H1 (cell line): ENCODE data around the gene DNAJA3. TPM values are rescaled to one million over a fixed set of nuclear protein-coding genes. Genes with fewer than 3 reads are reported as not detected.

ENCODE experiments used
- CTBP2 ChIP-seq: IDR thresholded peaks from 2 replicates; pipeline ENCODE4 v1.7.0; 2011; ENCODE audit warnings: borderline replicate concordance, mild to moderate bottlenecking, moderate library complexity, mixed read lengths, low read length; ENCODE audit not compliant: insufficient read depth, insufficient read length
- polyA plus RNA-seq, 7 experiments: library from polyadenylated mRNA; depleted of rRNA in 3 of 7; stranded (reverse) in 5 of 7; unstranded in 2 of 7; fragments of >200 nt in 5 of 7; fragments of 200-250 nt in 2 of 7; gene quantifications; 1 replicate in 5 of 7; 2 replicates in 1 of 7; 4 replicates in 1 of 7; pipeline versions ENCODE4 v1.2.1 to v1.2.3, GENCODE V29; 2011 to 2013; ENCODE audit warnings: missing spikeins in 2 of 7, mixed read lengths in 2 of 7
- total RNA-seq: library from RNA; stranded (reverse); fragmentation: NEBNext Ultra II Directional; extraction: Animal tissue kit (Norgen Biotek cat#: 25700); gene quantifications from 2 replicates; pipeline ENCODE4 v1.2.1, GENCODE V29; 2021
- TF ChIP-seq, protein P1 (sequence below): fragments of 300-600 bp; sonication (generic); IDR thresholded peaks from 2 replicates; pipeline ENCODE4 v1.7.1; 2012; ENCODE audit warnings: low read length, moderate library complexity, mild to moderate bottlenecking, inconsistent platforms; ENCODE audit not compliant: insufficient replicate concordance

Gene DNAJA3
- total and polyA plus RNA-seq, 2 of the 8 experiments (the other 6 are each of a cell fraction or from before 2014, with no cell fraction given): 37.3 to 59.1 TPM

DNA sequence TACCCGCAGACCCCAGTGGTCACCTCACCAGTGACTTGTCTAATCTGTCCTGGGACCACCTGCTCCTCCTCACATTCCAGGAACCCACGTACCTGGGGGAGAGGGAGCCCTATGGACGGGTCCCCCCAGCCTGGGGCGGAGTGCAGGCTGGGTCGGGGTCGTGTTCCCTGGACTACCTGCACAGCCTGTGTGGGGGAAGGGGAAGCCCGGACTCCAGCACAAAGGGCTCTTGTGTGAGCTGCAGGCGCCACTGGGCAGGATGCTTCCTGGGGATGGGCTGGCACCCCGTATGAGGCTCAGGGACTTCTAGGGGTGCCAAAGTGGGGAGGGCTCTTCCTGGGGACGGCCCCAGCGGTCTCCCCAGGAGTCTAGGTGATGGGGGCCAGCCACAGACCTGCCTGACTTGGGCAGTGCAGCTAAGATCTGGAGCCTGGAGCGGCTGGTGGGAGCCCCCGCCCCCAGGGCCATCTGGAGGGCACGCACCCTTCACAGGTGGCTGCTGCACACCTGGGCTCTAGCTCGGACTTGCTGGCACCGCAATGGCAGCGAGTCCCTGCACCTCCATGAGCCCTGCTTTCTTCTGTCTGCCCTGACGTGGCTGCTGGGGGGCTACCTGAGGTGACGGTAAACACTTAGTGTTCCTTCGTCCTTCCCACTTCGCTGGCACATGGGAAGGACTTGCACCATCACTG lies 46.5 kb upstream of the DNAJA3 start (continued):
- TF ChIP-seq, protein P1, sequence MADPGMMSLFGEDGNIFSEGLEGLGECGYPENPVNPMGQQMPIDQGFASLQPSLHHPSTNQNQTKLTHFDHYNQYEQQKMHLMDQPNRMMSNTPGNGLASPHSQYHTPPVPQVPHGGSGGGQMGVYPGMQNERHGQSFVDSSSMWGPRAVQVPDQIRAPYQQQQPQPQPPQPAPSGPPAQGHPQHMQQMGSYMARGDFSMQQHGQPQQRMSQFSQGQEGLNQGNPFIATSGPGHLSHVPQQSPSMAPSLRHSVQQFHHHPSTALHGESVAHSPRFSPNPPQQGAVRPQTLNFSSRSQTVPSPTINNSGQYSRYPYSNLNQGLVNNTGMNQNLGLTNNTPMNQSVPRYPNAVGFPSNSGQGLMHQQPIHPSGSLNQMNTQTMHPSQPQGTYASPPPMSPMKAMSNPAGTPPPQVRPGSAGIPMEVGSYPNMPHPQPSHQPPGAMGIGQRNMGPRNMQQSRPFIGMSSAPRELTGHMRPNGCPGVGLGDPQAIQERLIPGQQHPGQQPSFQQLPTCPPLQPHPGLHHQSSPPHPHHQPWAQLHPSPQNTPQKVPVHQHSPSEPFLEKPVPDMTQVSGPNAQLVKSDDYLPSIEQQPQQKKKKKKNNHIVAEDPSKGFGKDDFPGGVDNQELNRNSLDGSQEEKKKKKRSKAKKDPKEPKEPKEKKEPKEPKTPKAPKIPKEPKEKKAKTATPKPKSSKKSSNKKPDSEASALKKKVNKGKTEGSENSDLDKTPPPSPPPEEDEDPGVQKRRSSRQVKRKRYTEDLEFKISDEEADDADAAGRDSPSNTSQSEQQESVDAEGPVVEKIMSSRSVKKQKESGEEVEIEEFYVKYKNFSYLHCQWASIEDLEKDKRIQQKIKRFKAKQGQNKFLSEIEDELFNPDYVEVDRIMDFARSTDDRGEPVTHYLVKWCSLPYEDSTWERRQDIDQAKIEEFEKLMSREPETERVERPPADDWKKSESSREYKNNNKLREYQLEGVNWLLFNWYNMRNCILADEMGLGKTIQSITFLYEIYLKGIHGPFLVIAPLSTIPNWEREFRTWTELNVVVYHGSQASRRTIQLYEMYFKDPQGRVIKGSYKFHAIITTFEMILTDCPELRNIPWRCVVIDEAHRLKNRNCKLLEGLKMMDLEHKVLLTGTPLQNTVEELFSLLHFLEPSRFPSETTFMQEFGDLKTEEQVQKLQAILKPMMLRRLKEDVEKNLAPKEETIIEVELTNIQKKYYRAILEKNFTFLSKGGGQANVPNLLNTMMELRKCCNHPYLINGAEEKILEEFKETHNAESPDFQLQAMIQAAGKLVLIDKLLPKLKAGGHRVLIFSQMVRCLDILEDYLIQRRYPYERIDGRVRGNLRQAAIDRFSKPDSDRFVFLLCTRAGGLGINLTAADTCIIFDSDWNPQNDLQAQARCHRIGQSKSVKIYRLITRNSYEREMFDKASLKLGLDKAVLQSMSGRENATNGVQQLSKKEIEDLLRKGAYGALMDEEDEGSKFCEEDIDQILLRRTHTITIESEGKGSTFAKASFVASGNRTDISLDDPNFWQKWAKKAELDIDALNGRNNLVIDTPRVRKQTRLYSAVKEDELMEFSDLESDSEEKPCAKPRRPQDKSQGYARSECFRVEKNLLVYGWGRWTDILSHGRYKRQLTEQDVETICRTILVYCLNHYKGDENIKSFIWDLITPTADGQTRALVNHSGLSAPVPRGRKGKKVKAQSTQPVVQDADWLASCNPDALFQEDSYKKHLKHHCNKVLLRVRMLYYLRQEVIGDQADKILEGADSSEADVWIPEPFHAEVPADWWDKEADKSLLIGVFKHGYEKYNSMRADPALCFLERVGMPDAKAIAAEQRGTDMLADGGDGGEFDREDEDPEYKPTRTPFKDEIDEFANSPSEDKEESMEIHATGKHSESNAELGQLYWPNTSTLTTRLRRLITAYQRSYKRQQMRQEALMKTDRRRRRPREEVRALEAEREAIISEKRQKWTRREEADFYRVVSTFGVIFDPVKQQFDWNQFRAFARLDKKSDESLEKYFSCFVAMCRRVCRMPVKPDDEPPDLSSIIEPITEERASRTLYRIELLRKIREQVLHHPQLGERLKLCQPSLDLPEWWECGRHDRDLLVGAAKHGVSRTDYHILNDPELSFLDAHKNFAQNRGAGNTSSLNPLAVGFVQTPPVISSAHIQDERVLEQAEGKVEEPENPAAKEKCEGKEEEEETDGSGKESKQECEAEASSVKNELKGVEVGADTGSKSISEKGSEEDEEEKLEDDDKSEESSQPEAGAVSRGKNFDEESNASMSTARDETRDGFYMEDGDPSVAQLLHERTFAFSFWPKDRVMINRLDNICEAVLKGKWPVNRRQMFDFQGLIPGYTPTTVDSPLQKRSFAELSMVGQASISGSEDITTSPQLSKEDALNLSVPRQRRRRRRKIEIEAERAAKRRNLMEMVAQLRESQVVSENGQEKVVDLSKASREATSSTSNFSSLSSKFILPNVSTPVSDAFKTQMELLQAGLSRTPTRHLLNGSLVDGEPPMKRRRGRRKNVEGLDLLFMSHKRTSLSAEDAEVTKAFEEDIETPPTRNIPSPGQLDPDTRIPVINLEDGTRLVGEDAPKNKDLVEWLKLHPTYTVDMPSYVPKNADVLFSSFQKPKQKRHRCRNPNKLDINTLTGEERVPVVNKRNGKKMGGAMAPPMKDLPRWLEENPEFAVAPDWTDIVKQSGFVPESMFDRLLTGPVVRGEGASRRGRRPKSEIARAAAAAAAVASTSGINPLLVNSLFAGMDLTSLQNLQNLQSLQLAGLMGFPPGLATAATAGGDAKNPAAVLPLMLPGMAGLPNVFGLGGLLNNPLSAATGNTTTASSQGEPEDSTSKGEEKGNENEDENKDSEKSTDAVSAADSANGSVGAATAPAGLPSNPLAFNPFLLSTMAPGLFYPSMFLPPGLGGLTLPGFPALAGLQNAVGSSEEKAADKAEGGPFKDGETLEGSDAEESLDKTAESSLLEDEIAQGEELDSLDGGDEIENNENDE: no peak
- no peak for TF ChIP-seq CTBP2
- TF ChIP-seq, all 59 proteins: peak for 0
